GM12878 (cell line): ENCODE results near the gene ASB2. TPM values are rescaled to one million over a fixed set of nuclear protein-coding genes. Genes with fewer than 3 reads are reported as not detected.
A peak's percentile ranks its signal among the peaks of the same experiment; 100 is the strongest.

ENCODE experiments used
- ATAC-seq: fragments of 200-7000 bp; cut with Tn5 transposase; 3 replicates; pipeline ENCODE4 v1.9.1; 2020; ENCODE audit warnings: mild to moderate bottlenecking, moderate library complexity
- BruUV-seq: library from RNA; stranded (reverse); fragments of 400-500 nt; replicated peaks from 2 replicates; lab custom pipeline; 2021; lab: Mats Ljungman, UMichigan
- CTCF ChIA-PET: fragments of 300-600 bp; sonication (Branson Sonifier 250); formaldehyde crosslinking; extraction: SDS; loops from one replicate; lab custom pipeline; 2021; ENCODE audit warnings: inconsistent platforms; lab: Yijun Ruan, JAX
- POLR2A ChIA-PET: fragments of 350-600 bp; formaldehyde crosslinking; extraction: SDS; loops from one replicate; lab custom pipeline; 2021; ENCODE audit warnings: inconsistent platforms; lab: Charles Lee
- RAD21 ChIA-PET: fragments of 300-600 bp; sonication (Branson Sonifier 250); formaldehyde crosslinking; loops from one replicate; lab custom pipeline; 2023; ENCODE audit warnings: antibody characterized with exemption; ENCODE audit not compliant: unreplicated experiment; lab: Charles Lee
- SMC1A ChIA-PET: fragments of 300-600 bp; sonication (Branson Sonifier 250); formaldehyde crosslinking; loops from one replicate; lab custom pipeline; 2023; ENCODE audit not compliant: unreplicated experiment, uncharacterized antibody; lab: Charles Lee
- DNase-seq: peaks from one replicate; pipeline ENCODE4 v3.0.0-alpha.2; 2011; ENCODE audit warnings: low read depth, low spot score
- FAIRE-seq: peaks from 3 replicates; lab custom pipeline; 2011; peaks lifted over from hg19 to GRCh38; lab: Jason Lieb, UNC
- H2AFZ ChIP-seq: 2 replicates; pipeline ENCODE4 v1.6.0; 2011; ENCODE audit warnings: low read depth, low read length, control low read depth; ENCODE audit not compliant: control insufficient read depth
- H3K27ac ChIP-seq: 2 replicates; pipeline ENCODE4 v1.5.1; 2011; ENCODE audit warnings: control low read depth; ENCODE audit not compliant: control insufficient read depth, insufficient read depth
- H3K27me3 ChIP-seq, 2 experiments: replicated peaks in 1 of 2; 2 replicates each; pipeline versions ENCODE4 v1.6.0 to v1.6.1; 2011; ENCODE audit warnings: low read length in 1 of 2; ENCODE audit not compliant: control insufficient read depth in 2 of 2, insufficient read depth in 2 of 2
- H3K36me3 ChIP-seq, 2 experiments: 2 replicates each; pipeline ENCODE4 v1.5.1; 2011; ENCODE audit warnings: low read length in 1 of 2; ENCODE audit not compliant: control insufficient read depth in 2 of 2, insufficient read depth in 2 of 2
- H3K4me1 ChIP-seq: 2 replicates; pipeline ENCODE4 v1.6.1; 2011; ENCODE audit warnings: mild to moderate bottlenecking, low read length, moderate library complexity, mixed read lengths; ENCODE audit not compliant: control insufficient read depth, insufficient read depth
- H3K4me2 ChIP-seq: 2 replicates; pipeline ENCODE4 v1.6.0; 2011; ENCODE audit warnings: control low read depth; ENCODE audit not compliant: control insufficient read depth, insufficient read depth
- H3K4me3 ChIP-seq: fragments of 200-600 bp; sonication (generic); 2 replicates; pipeline ENCODE4 v1.5.1; 2016
- H3K79me2 ChIP-seq: 2 replicates; pipeline ENCODE4 v1.6.0; 2011; ENCODE audit warnings: low read length; ENCODE audit not compliant: control insufficient read depth, insufficient read depth
- H3K9ac ChIP-seq: 2 replicates; pipeline ENCODE4 v1.8.0; 2011; ENCODE audit warnings: low read length, control low read depth, mixed read lengths; ENCODE audit not compliant: control insufficient read depth, insufficient read depth
- H3K9me3 ChIP-seq: replicated peaks from 3 replicates; pipeline ENCODE4 v1.5.1; 2011; ENCODE audit warnings: mild to moderate bottlenecking, low read length; ENCODE audit not compliant: control insufficient read depth, insufficient read depth
- H4K20me1 ChIP-seq: 2 replicates; pipeline ENCODE4 v1.6.0; 2011; ENCODE audit not compliant: control insufficient read depth, insufficient read depth
- POLR2A ChIP-seq: IDR thresholded peaks from 2 replicates; pipeline ENCODE4 v1.6.1; 2011; ENCODE audit warnings: low read depth, mild to moderate bottlenecking, low read length
- SIN3A ChIP-seq: IDR thresholded peaks from 2 replicates; pipeline ENCODE4 v1.6.1; 2012; ENCODE audit warnings: low read depth, low read length, improper control_type of control experiment
- SIX5 ChIP-seq: IDR thresholded peaks from 2 replicates; pipeline ENCODE4 v1.6.1; 2011; ENCODE audit warnings: mild to moderate bottlenecking, low read depth, low read length, moderate library complexity; ENCODE audit not compliant: severe bottlenecking
- SMARCA5 ChIP-seq: fragments of 450-650 bp; IDR thresholded peaks from 2 replicates; pipeline ENCODE4 v1.6.1; 2017; ENCODE audit warnings: mild to moderate bottlenecking
- WGBS: methylation state at CpG from one replicate; pipeline ENCODE4 v1.1.6; 2016; ENCODE audit warnings: low lambda C conversion rate; ENCODE audit not compliant: insufficient replicate concordance, insufficient coverage; ENCODE audit errors: missing lambda C conversion rate; 5-methylcytosine and 5-hydroxymethylcytosine counted together
- in situ Hi-C: fragments of 300-500 bp; cut with MboI; formaldehyde crosslinking; loops from 9 replicates; pipeline ENCODE4 v1.14.3; 2018; ENCODE audit warnings: mixed read lengths
- intact Hi-C: fragments of 100-400 bp; cut with micrococcal nuclease; formaldehyde crosslinking; loops from one replicate; pipeline ENCODE4 v1.14.2; 2022; ENCODE audit not compliant: unreplicated experiment
- polyA plus RNA-seq, 11 experiments: library from polyadenylated mRNA; depleted of rRNA in 4 of 11; unstranded in 6 of 11; stranded (reverse) in 5 of 11; fragments of >200 nt; fragmentation: Nextera tagmentation in 4 of 11; fragmentation: Illumina TruSeq in 1 of 11; extraction: Ambion mirVana in 4 of 11; extraction: Trizol in 1 of 11; gene quantifications; 1 replicate in 1 of 11; 2 replicates in 10 of 11; pipeline versions ENCODE4 v1.2.1 to v1.2.3, GENCODE V29; 2011 to 2016; ENCODE audit warnings: inconsistent platforms in 2 of 11, missing spikeins in 2 of 11, low read depth in 1 of 11
- total RNA-seq, 4 experiments: library from RNA; depleted of rRNA in 3 of 4; stranded (reverse); fragments of >200 nt in 3 of 4; fragmentation: Illumina TruSeq in 1 of 4; extraction: Trizol in 1 of 4; gene quantifications; 2 replicates each; pipeline versions ENCODE4 v1.2.1 to v1.2.3, GENCODE V29; 2013 to 2021
- TF ChIP-seq, protein P1 (sequence below): IDR thresholded peaks from 2 replicates; pipeline ENCODE4 v1.6.1; 2012; ENCODE audit warnings: improper control_type of control experiment, low read depth, low read length; ENCODE audit not compliant: insufficient replicate concordance

The ASB2 gene
- total and polyA plus RNA-seq, 10 of the 15 experiments (the other 5 are each of a cell fraction or from before 2014, with no cell fraction given) = 3.0 to 54.8 (median 33.5) TPM

DNA sequence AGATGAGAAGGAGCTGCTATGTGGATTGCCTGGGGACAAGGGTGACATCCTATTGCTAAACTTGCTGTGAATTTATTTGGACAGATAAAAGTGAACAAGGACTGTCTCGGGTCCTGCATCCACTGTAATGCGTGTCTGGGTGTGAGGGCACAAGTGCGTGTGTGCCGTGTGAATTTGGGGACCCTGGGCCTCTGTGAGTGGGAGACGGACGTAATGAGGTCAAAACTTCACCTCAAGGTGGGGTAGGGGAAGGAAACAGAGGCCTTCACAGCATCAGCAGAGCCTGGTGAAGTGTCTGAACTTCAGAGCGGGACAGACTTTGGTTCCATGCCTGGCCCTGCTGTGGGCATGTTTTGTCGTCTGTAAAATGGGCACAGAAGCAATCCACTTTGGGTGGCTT is 14.8 kb downstream of the ASB2 start:
- WGBS = 89% methylated on average over 8 of the region's 8 CpGs
- Histone ChIP-seq H3K4me3 (no peak overlapping the region), H4K20me1 (no peaks in the 10 kb centered on the region), H3K9ac (no peak overlapping the region), H2AFZ (no peak overlapping the region), H3K9me3 (no peaks in the 10 kb centered on the region; the same call in 1 of the 3 replicates), H3K27ac (peak overlapping the region; percentile 27), H3K4me2 (peak overlapping the region; percentile 5), H3K27me3 (no peaks in the 10 kb centered on the region), H3K36me3 (no peaks in the 10 kb centered on the region), H3K79me2 (no peaks in the 10 kb centered on the region), H3K4me1 (peaks cover 95% of the 10 kb centered on the region)
- DNase-seq = no peak
- ChIA-PET CTCF (interaction anchor here (1.2 to 6.6 kb wide), 6 partner anchors 11 to 39 kb away, joined by 3 to 73 read pairs (median 28); partner anchors contain the start of gene ASB2), SMC1A (interaction anchor here (4.2 to 19.5 kb wide), 3 partner anchors 15 to 38 kb away, joined by 42 to 409 read pairs (median 77); partner anchors contain the start of gene ASB2), POLR2A (interaction anchor here (2.3 to 7.8 kb wide), 3 partner anchors 8 to 17 kb away, joined by 18 to 128 read pairs (median 18); partner anchors contain the start of gene ASB2), RAD21 (interaction anchor here (0.9 to 15.3 kb wide), 5 partner anchors 13 to 39 kb away, joined by 3 to 324 read pairs (median 20); partner anchors contain the start of genes ASB2 and CCDC197)
- intact Hi-C loops (no loop called here), in situ Hi-C loops (loop anchor here (25.0 kb wide), 2 partner anchors 1199 to 1701 kb away; no protein-coding TSS in a partner anchor)
- ATAC-seq = no peak
- TF ChIP-seq SMARCA5 (no peak), SIX5 (no peak), POLR2A (peak; percentile 58; the same call in 1 of the 2 replicates), SIN3A (no peak)
- TF ChIP-seq, protein P1, sequence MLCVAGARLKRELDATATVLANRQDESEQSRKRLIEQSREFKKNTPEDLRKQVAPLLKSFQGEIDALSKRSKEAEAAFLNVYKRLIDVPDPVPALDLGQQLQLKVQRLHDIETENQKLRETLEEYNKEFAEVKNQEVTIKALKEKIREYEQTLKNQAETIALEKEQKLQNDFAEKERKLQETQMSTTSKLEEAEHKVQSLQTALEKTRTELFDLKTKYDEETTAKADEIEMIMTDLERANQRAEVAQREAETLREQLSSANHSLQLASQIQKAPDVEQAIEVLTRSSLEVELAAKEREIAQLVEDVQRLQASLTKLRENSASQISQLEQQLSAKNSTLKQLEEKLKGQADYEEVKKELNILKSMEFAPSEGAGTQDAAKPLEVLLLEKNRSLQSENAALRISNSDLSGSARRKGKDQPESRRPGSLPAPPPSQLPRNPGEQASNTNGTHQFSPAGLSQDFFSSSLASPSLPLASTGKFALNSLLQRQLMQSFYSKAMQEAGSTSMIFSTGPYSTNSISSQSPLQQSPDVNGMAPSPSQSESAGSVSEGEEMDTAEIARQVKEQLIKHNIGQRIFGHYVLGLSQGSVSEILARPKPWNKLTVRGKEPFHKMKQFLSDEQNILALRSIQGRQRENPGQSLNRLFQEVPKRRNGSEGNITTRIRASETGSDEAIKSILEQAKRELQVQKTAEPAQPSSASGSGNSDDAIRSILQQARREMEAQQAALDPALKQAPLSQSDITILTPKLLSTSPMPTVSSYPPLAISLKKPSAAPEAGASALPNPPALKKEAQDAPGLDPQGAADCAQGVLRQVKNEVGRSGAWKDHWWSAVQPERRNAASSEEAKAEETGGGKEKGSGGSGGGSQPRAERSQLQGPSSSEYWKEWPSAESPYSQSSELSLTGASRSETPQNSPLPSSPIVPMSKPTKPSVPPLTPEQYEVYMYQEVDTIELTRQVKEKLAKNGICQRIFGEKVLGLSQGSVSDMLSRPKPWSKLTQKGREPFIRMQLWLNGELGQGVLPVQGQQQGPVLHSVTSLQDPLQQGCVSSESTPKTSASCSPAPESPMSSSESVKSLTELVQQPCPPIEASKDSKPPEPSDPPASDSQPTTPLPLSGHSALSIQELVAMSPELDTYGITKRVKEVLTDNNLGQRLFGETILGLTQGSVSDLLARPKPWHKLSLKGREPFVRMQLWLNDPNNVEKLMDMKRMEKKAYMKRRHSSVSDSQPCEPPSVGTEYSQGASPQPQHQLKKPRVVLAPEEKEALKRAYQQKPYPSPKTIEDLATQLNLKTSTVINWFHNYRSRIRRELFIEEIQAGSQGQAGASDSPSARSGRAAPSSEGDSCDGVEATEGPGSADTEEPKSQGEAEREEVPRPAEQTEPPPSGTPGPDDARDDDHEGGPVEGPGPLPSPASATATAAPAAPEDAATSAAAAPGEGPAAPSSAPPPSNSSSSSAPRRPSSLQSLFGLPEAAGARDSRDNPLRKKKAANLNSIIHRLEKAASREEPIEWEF = no peak
- no peak for FAIRE-seq
- no TSS peak for BruUV-seq
